Astrocyte (in vitro differentiated cells and primary cell): ENCODE data around the gene SPTLC3.

Experiments used
- CTCF ChIP-seq: IDR thresholded peaks from 2 replicates; pipeline ENCODE4 v1.5.1; 2011; ENCODE audit warnings: low read depth, mild to moderate bottlenecking, inconsistent platforms, low read length, moderate library complexity; ENCODE audit not compliant: insufficient read depth
- EZH2 ChIP-seq: IDR thresholded peaks from 2 replicates; pipeline ENCODE4 v1.6.1; 2012; ENCODE audit warnings: mild to moderate bottlenecking, low read length, inconsistent platforms; ENCODE audit not compliant: insufficient read depth

GRCh38 chr20:12984863-12985262 lies 23.9 kb upstream of the SPTLC3 start:
- TF ChIP-seq EZH2: no peak
- no peak for TF ChIP-seq CTCF
